Lower lobe of right lung (tissue), 2 donors: ENCODE results near the gene PIAS4. TPM values are rescaled to one million over a fixed set of nuclear protein-coding genes. Genes with fewer than 3 reads are reported as not detected.

Experiments
- ATAC-seq, 2 donors: fragments of 200-7000 bp; cut with Tn5 transposase; one replicate each; pipeline ENCODE4 v1.9.1; 2020 to 2022; ENCODE audit warnings: mild to moderate bottlenecking in 2 of 2, moderate library complexity in 2 of 2
- DNase-seq: peaks from one replicate; pipeline ENCODE4 v3.0.0-alpha.2; 2020
- H3K27ac ChIP-seq: fragments of 200-600 bp; one replicate; pipeline ENCODE4 v1.8.0; 2022
- H3K27me3 ChIP-seq: fragments of 200-600 bp; one replicate; pipeline ENCODE4 v1.8.0; 2022; ENCODE audit warnings: low read depth
- H3K36me3 ChIP-seq: fragments of 200-600 bp; one replicate; pipeline ENCODE4 v1.8.0; 2022; ENCODE audit warnings: mild to moderate bottlenecking
- H3K4me1 ChIP-seq: fragments of 200-600 bp; one replicate; pipeline ENCODE4 v1.8.0; 2022
- H3K4me3 ChIP-seq: fragments of 200-600 bp; one replicate; pipeline ENCODE4 v1.8.0; 2022; ENCODE audit warnings: mild to moderate bottlenecking
- H3K9me3 ChIP-seq: fragments of 200-600 bp; one replicate; pipeline ENCODE4 v1.8.0; 2022
- intact Hi-C: fragments of 100-400 bp; cut with DNase I; formaldehyde crosslinking; loops from one replicate; pipeline ENCODE4 v1.11.0; 2022
- total RNA-seq: library from RNA; stranded (reverse); fragmentation: NEBNext Ultra II Directional; extraction: Animal tissue kit (Norgen Biotek cat#: 25700); gene quantifications from one replicate; pipeline ENCODE4 v1.2.1, GENCODE V29; 2021
- TF ChIP-seq, protein P1 (sequence below): fragments of 200-600 bp; IDR thresholded peaks from one replicate; pipeline ENCODE4 v1.8.0; 2022; ENCODE audit warnings: antibody characterized with exemption, mild to moderate bottlenecking
- donor health status: DM: no; HTN: yes; CAD: no; lungs with severe emphysema.

The PIAS4 gene
- total RNA-seq, 1 donor from 2014 or later, result 27.6 TPM

DNA sequence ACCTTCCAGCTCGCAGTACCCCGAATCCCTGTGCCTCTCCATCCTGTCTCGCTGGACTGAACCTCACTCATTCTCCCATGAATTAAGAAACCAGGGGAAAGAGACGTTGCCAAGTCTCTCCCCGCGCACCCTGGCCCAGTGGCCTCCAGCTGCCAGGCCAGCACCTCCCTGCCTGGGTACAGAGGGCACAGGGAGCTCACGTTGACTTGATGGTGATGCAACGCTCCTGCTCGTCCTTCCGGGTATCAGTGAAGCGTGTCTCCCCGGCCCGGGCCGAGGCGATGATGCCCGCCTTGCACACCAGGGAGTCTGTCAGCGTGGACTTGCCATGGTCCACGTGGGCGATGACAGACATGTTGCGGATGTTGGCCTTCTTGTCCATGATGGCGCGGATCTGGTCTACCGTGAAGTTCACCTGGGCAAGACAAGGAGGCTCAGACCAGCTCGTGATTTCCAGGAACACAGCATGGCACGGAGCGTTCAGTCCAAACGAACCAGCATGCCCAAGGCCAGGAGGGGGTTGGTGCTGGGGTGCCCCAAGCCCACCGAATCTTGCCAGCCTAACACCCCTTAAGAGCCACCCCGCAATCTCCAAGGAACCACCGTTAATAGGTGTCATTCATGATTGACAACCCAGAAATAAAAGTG lies 23.5 kb upstream of the PIAS4 start:
- H3K4me1 ChIP-seq, result peaks cover 52% of the 10 kb centered on the region
- H3K27ac ChIP-seq, result peak overlapping the region; percentile 95
- H3K4me3 ChIP-seq, result peak overlapping the region; percentile 91
- H3K36me3 ChIP-seq, result peaks cover 54% of the 10 kb centered on the region
- peak; percentile 57 for DNase-seq
- ATAC-seq, result no peak
- TF ChIP-seq, protein P1, sequence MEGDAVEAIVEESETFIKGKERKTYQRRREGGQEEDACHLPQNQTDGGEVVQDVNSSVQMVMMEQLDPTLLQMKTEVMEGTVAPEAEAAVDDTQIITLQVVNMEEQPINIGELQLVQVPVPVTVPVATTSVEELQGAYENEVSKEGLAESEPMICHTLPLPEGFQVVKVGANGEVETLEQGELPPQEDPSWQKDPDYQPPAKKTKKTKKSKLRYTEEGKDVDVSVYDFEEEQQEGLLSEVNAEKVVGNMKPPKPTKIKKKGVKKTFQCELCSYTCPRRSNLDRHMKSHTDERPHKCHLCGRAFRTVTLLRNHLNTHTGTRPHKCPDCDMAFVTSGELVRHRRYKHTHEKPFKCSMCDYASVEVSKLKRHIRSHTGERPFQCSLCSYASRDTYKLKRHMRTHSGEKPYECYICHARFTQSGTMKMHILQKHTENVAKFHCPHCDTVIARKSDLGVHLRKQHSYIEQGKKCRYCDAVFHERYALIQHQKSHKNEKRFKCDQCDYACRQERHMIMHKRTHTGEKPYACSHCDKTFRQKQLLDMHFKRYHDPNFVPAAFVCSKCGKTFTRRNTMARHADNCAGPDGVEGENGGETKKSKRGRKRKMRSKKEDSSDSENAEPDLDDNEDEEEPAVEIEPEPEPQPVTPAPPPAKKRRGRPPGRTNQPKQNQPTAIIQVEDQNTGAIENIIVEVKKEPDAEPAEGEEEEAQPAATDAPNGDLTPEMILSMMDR, result no peak
- H3K27me3 ChIP-seq, result no peaks in the 10 kb centered on the region
- intact Hi-C loops, result no loop called here
- H3K9me3 ChIP-seq, result no peaks in the 10 kb centered on the region

DNA sequence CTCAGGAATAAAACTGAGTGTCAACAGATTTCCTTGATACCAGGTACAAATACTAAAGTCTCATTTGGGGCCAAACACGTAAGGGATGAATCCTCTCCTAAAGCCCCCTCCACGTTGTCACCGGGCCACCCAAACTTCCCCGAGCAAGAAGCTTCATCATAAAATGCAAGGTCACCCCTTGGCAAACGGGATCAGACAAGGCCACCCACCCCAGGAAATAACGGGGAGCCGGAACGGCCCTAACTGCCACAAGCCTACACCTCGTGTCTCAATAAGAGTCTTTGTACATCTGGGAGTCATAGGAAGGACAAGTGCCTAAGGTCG lies 23.0 kb upstream of the PIAS4 start:
- Histone ChIP-seq H3K27ac (peak overlapping the region; percentile 95), H3K4me3 (peak overlapping the region; percentile 91), H3K9me3 (no peaks in the 10 kb centered on the region), H3K36me3 (peaks cover 49% of the 10 kb centered on the region), H3K4me1 (peaks cover 52% of the 10 kb centered on the region), H3K27me3 (no peaks in the 10 kb centered on the region)
- DNase-seq (no peak), ATAC-seq (peak in 1 of 2 donors; percentile 7)
- TF ChIP-seq, protein P1, result no peak
- intact Hi-C loops, result no loop called here

DNA sequence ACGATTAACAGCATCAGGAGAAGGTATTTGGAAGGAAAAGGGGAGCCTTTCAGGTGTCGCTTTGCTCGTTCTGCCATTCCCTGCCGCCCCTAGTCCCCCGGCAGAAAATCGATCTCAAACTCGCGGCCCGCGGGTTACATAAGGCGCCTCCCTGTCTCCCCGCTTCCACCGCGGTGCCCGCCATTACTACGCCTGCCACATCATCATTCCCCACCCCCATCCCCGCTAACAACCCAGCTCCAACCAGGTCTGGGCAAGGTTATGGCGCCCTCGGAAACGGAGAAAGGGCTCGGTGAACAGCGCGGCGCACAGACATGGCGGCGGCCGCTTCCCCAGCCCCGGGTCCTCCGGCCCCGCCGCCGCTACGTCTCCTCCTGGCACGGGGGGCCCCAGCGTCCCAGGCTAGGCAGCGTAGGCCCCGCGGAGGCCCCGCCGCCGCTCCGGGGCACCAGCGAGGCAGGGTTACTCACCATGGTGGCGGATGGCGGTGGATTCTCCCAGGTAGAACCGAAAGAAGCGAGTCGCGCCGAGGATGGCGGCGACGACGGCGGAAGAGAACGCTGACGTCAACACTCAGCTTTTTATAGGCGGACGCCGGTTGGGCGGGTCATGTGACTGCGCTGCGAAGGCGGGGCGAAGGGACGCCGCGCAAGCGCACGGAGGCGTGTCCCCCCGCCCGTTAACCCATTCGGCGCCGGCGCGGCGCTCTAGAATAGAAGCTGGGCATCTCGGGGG lies 22.5 kb upstream of the PIAS4 start, which contains the start of gene EEF2:
EEF2 (minus strand) TSS at position 556 of the 735 bp plus-strand sequence; CDS start at position 473, 83 bp downstream.
- no peaks in the 10 kb centered on the region for H3K9me3 ChIP-seq
- peak within 1 kb of the TSS; percentile 95 for H3K27ac ChIP-seq
- ATAC-seq (peak; percentile 82 to 89), DNase-seq (peak; percentile 91)
- H3K4me3 ChIP-seq, result peak within 1 kb of the TSS; percentile 91
- no peaks in the 10 kb centered on the region for H3K27me3 ChIP-seq
- peaks cover 44% of the 10 kb centered on the region for H3K36me3 ChIP-seq
- intact Hi-C loops, result no loop called here
- H3K4me1 ChIP-seq, result peaks cover 50% of the 10 kb centered on the region
- TF ChIP-seq, protein P1, result no peak

DNA sequence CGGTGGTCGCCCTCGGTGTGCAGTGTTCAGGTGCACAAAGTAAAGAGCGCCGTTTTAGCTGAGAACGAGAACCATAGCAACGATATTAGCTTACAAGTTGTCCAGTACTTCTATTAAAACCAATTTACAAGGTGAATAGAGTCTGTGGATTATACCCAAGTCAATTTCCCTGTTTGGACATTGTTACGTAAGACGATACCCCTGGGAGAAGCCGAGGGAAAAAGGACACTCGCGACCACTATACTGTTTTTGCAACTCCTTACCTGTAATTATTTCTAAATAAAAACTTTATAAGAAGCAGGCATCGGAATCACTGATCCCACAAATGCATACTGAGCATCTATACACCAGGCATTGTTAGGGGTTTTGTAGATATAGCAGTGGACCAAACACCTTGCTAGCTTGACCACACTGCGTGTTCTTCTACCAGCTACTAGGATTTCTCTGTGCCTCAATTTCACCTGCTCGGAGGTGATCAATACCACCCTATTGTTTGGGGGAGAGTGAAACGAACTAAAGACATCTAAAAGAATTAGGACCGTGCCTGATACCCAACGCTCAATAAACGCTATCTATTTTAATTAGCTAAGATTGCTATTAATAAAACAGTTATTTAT lies 21.8 kb upstream of the PIAS4 start:
- Histone ChIP-seq H3K36me3 (peaks cover 37% of the 10 kb centered on the region), H3K9me3 (no peaks in the 10 kb centered on the region), H3K27me3 (no peaks in the 10 kb centered on the region), H3K4me3 (peak overlapping the region; percentile 91), H3K27ac (peak overlapping the region; percentile 95), H3K4me1 (peaks cover 48% of the 10 kb centered on the region)
- ATAC-seq, result no peak
- TF ChIP-seq, protein P1, result no peak
- intact Hi-C loops, result no loop called here
- no peak for DNase-seq

DNA sequence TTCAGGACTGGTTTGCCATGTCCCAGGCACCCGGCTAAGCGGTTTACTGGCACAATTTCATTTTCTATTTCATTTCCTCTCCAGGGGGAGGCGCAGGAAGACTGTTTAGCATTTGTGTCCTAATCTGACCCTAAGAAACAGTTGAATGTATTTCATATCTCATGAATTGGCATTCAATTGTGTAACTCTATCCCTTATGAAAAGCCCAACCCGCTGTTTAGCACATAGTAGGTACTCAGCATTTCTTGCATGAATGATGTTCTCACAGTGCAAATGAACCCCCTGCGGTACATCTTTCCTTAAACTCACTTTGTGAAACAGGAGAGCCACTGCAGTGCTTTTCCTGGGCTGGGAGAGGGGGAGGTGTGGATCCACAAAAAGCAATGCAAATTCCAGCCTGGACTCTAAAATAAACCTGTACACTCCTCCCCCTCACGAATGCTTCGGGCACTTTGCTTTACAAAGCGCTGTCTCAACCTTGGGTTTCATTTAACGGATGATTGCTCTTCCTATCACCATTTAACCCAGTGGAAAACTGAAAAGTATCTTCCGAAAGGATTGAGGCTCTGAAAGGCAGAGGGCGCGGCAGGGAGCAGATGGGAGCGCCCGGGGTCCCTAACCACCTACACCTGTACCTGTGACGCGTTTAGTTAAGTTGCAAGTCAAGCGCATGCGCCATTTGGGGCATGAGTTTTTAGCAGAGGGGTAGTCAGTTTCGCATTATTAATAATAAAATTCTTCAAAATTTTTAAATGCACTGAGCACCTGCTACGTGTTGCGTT lies 21.1 kb upstream of the PIAS4 start:
- ATAC-seq (peak; percentile 64 to 69), DNase-seq (no peak)
- Histone ChIP-seq H3K4me1 (peaks cover 48% of the 10 kb centered on the region), H3K27me3 (no peaks in the 10 kb centered on the region), H3K9me3 (no peaks in the 10 kb centered on the region), H3K36me3 (peaks cover 30% of the 10 kb centered on the region), H3K27ac (peak overlapping the region; percentile 95), H3K4me3 (peak overlapping the region; percentile 91)
- TF ChIP-seq, protein P1, result peak; percentile 67
- intact Hi-C loops, result no loop called here
